ENCODE data around the gene NR1I3.
"Not testable (repeated sequence)": the region's sequence is repeated elsewhere in the genome, so short reads cannot be mapped to it uniquely, and the experiment has no call there.

NR1I3 gene

DNA sequence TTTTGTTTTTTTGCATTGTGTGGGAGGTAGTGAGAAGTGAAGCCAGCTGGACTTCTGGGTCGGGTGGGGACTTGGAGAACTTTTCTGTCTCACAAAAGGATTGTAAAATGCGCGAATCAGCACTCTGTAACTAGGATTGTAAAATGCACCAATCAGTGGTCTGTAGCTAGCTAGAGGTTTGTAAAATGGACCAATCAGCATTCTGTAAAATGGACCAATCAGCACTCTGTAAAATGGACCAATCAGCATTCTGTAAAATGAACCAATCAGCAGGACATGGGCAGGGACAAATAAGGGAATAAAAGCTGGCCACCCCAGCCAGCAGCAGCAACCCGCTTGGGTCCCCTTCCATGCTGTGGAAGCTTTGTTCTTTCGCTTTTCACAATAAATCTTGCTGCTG lies 12.1 kb upstream of the NR1I3 start:
- not testable (repeated sequence) for H3K36me3 ChIP-seq (ENCODE audit: insufficient read depth, low read length); H3K9me3 ChIP-seq (ENCODE audit: low read length); H3K27me3 ChIP-seq (ENCODE audit: control insufficient read depth in 1 of 2, insufficient read depth in 2 of 2, low read length in 2 of 2); H3K4me3 ChIP-seq (ENCODE audit: low read depth in 1 of 2, low read length in 2 of 2); H3K27ac ChIP-seq (ENCODE audit: low read depth, low read length); H3K4me1 ChIP-seq (ENCODE audit: insufficient read depth, low read length); H3K9ac ChIP-seq (ENCODE audit: low read length)

DNA sequence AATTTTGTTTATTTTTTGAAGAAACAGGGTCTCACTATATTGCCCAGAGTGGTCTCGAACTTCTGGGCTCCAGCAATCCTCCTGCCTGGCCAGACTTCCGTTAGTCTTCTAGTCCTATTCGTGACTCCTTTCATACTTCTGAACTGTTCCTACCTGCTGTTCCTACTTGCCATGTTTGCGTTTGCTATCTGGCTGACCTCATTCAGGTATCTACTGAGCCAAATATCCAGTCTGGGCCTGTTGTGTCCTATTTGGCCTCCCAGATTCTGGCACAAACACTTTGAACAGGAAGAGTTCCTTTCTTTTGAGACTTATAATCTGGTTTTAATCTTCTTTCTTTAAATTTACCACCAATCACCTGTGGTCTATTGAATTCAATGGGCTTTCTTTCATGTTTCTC lies 6.9 kb upstream of the NR1I3 start:
- Histone ChIP-seq H3K27me3 (ENCODE audit: control insufficient read depth in 1 of 2, insufficient read depth in 2 of 2, low read length in 2 of 2) (no peaks in the 10 kb centered on the region), H3K9ac (ENCODE audit: low read length) (no peak overlapping the region), H3K9me3 (ENCODE audit: low read length) (no peaks in the 10 kb centered on the region), H3K4me3 (ENCODE audit: low read depth in 1 of 2, low read length in 2 of 2) (no peak overlapping the region), H3K27ac (ENCODE audit: low read depth, low read length) (no peak overlapping the region), H3K36me3 (ENCODE audit: insufficient read depth, low read length) (no peaks in the 10 kb centered on the region), H3K4me1 (ENCODE audit: insufficient read depth, low read length) (no peaks in the 10 kb centered on the region)

DNA sequence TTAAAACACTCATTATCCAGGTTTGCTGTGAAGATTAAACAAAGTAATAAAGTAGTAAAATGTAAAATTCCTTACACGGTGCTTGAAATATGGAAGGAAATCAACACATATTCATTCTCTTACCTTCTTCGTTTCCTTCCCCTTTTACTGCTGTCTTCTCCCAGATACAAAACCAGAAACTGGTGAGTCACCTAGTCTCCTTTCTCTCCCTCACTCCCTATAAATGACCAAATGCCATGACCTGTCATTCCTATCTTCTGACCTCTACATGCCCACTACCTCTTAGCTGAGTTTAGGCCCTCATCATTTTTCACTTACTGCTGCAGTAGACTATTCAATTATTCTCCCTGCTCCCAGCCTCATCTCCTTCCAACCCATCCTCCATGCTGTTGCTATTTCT lies 4.3 kb upstream of the NR1I3 start:
- H3K36me3 ChIP-seq (ENCODE audit: insufficient read depth, low read length) = no peaks in the 10 kb centered on the region
- H3K9ac ChIP-seq (ENCODE audit: low read length) = no peak overlapping the region
- no peaks in the 10 kb centered on the region for H3K4me1 ChIP-seq (ENCODE audit: insufficient read depth, low read length)
- H3K27me3 ChIP-seq (ENCODE audit: control insufficient read depth in 1 of 2, insufficient read depth in 2 of 2, low read length in 2 of 2) = no peaks in the 10 kb centered on the region
- no peak overlapping the region for H3K4me3 ChIP-seq (ENCODE audit: low read depth in 1 of 2, low read length in 2 of 2)
- no peaks in the 10 kb centered on the region for H3K9me3 ChIP-seq (ENCODE audit: low read length)
- H3K27ac ChIP-seq (ENCODE audit: low read depth, low read length) = no peak overlapping the region

GRCh38 chr1:161241682-161242081 lies 3.7 kb upstream of the NR1I3 start:
- Histone ChIP-seq H3K9ac (ENCODE audit: low read length) (no peak overlapping the region), H3K4me1 (ENCODE audit: insufficient read depth, low read length) (no peaks in the 10 kb centered on the region), H3K27me3 (ENCODE audit: control insufficient read depth in 1 of 2, insufficient read depth in 2 of 2, low read length in 2 of 2) (no peaks in the 10 kb centered on the region), H3K27ac (ENCODE audit: low read depth, low read length) (no peak overlapping the region), H3K36me3 (ENCODE audit: insufficient read depth, low read length) (no peaks in the 10 kb centered on the region), H3K4me3 (ENCODE audit: low read depth in 1 of 2, low read length in 2 of 2) (no peak overlapping the region), H3K9me3 (ENCODE audit: low read length) (no peaks in the 10 kb centered on the region)

- no peaks in the 10 kb centered on the region for H3K36me3 ChIP-seq (ENCODE audit: insufficient read depth, low read length)
- H3K9ac ChIP-seq (ENCODE audit: low read length) = no peak overlapping the region
- H3K4me3 ChIP-seq (ENCODE audit: low read depth in 1 of 2, low read length in 2 of 2) = no peak overlapping the region
- H3K9me3 ChIP-seq (ENCODE audit: low read length) = no peaks in the 10 kb centered on the region
- no peak overlapping the region for H3K27ac ChIP-seq (ENCODE audit: low read depth, low read length)
- H3K4me1 ChIP-seq (ENCODE audit: insufficient read depth, low read length) = no peaks in the 10 kb centered on the region
- H3K27me3 ChIP-seq (ENCODE audit: control insufficient read depth in 1 of 2, insufficient read depth in 2 of 2, low read length in 2 of 2) = no peaks in the 10 kb centered on the region
Observed at GRCh38 chr1:161235957-161236775, 1.8 kb downstream of the NR1I3 start.

DNA sequence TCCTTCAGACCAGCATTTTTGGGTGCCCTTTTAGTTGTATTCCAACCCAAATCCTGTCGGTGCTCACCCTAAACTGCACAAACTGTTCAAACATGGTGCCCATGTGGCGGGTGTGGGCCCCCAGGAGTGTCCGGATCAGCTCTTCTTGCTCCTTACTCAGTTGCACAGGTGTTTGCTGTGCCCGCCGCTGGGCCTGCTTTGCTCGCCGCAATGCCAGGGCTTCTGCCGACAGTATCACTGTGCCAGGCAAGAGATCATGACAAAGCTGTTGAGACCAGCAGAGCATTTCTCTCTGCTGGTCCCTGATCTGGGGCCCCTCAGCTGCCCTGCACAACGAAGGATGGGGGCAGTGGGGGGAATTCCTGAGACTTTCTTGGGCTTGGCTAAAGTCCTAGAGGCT lies 4.9 kb downstream of the NR1I3 start:
- Histone ChIP-seq H3K36me3 (ENCODE audit: insufficient read depth, low read length) (peaks cover 17% of the 10 kb centered on the region), H3K4me1 (ENCODE audit: insufficient read depth, low read length) (peaks cover under 1% of the 10 kb centered on the region), H3K27ac (ENCODE audit: low read depth, low read length) (no peak overlapping the region), H3K9ac (ENCODE audit: low read length) (no peak overlapping the region), H3K27me3 (ENCODE audit: control insufficient read depth in 1 of 2, insufficient read depth in 2 of 2, low read length in 2 of 2) (no peaks in the 10 kb centered on the region), H3K9me3 (ENCODE audit: low read length) (no peaks in the 10 kb centered on the region), H3K4me3 (ENCODE audit: low read depth in 1 of 2, low read length in 2 of 2) (no peak overlapping the region)

DNA sequence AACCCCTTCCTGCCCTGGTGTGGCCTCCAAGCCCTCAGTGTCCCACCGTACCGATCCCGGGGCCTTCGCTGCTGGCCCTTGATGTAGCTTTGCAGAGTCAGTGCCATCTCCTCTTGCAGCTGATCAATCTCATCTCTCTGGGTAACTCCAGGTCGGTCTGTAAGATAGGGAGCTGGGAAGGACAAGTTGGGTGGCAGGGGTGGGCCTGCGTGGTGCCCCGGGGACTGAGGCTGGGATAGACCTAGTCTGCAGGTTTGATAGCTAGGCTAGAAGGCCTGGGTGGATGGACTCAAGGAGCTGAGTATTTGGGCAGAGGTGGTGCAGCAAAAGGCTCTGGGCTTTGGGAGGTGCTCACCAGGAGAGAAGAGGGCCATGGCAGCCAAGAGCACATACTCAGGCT lies 7.2 kb downstream of the NR1I3 start:
- H3K9me3 ChIP-seq (ENCODE audit: low read length) = no peaks in the 10 kb centered on the region
- H3K9ac ChIP-seq (ENCODE audit: low read length) = no peak overlapping the region
- H3K4me3 ChIP-seq (ENCODE audit: low read depth in 1 of 2, low read length in 2 of 2) = no peak overlapping the region
- H3K4me1 ChIP-seq (ENCODE audit: insufficient read depth, low read length) = peaks cover 18% of the 10 kb centered on the region
- H3K36me3 ChIP-seq (ENCODE audit: insufficient read depth, low read length) = peaks cover 21% of the 10 kb centered on the region
- no peak overlapping the region for H3K27ac ChIP-seq (ENCODE audit: low read depth, low read length)
- no peaks in the 10 kb centered on the region for H3K27me3 ChIP-seq (ENCODE audit: control insufficient read depth in 1 of 2, insufficient read depth in 2 of 2, low read length in 2 of 2)

DNA sequence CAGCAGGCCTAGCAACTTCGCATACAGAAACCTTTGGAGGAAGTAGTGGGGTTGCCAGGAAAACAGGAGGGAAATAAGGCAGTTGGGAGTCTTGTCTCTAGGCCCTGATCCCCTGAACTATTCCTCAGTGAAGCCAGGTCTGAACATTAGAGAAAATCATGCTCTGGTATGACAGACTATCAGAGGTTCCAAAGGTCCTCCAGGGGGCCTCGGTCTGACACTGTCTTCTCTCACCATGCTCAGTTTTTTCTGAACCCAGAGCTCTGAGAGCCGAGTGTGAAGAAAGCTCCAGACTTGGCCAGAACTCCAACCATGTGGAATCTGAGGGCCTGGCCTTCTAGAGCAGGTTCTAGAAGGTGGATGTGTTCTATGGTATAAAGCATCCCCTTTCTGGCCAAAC lies 8.1 kb downstream of the NR1I3 start:
- peaks cover 21% of the 10 kb centered on the region for H3K36me3 ChIP-seq (ENCODE audit: insufficient read depth, low read length)
- H3K9ac ChIP-seq (ENCODE audit: low read length) = no peak overlapping the region
- H3K4me3 ChIP-seq (ENCODE audit: low read depth in 1 of 2, low read length in 2 of 2) = no peak overlapping the region
- H3K27me3 ChIP-seq (ENCODE audit: control insufficient read depth in 1 of 2, insufficient read depth in 2 of 2, low read length in 2 of 2) = no peaks in the 10 kb centered on the region
- H3K4me1 ChIP-seq (ENCODE audit: insufficient read depth, low read length) = peaks cover 23% of the 10 kb centered on the region
- no peaks in the 10 kb centered on the region for H3K9me3 ChIP-seq (ENCODE audit: low read length)
- H3K27ac ChIP-seq (ENCODE audit: low read depth, low read length) = no peak overlapping the region

DNA sequence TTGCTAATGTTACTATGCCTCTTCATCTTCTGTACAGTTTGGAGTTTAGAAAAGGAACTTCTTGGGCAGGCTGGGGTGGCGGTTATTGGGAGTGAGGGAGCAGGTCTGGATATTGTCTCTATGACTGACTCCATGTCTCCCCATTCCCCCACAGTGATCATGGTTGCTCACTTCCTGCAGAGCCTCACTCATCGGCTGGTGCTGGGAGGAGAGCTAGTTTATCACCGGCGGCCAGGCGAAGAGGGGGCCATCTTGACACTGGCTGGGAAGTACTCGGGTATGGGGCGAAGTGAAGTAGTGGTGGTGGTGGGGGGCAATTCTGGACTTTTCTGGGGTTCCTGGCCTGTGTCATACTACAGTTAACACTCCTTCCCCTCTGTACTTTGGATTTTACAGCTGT lies 10.0 kb downstream of the NR1I3 start:
- Histone ChIP-seq H3K4me1 (ENCODE audit: insufficient read depth, low read length) (peaks cover 23% of the 10 kb centered on the region), H3K4me3 (ENCODE audit: low read depth in 1 of 2, low read length in 2 of 2) (peak overlapping the region in 1 of 2 donors; percentile 91), H3K27me3 (ENCODE audit: control insufficient read depth in 1 of 2, insufficient read depth in 2 of 2, low read length in 2 of 2) (no peaks in the 10 kb centered on the region), H3K9ac (ENCODE audit: low read length) (no peak overlapping the region), H3K27ac (ENCODE audit: low read depth, low read length) (no peak overlapping the region), H3K36me3 (ENCODE audit: insufficient read depth, low read length) (peaks cover 21% of the 10 kb centered on the region), H3K9me3 (ENCODE audit: low read length) (no peaks in the 10 kb centered on the region)

DNA sequence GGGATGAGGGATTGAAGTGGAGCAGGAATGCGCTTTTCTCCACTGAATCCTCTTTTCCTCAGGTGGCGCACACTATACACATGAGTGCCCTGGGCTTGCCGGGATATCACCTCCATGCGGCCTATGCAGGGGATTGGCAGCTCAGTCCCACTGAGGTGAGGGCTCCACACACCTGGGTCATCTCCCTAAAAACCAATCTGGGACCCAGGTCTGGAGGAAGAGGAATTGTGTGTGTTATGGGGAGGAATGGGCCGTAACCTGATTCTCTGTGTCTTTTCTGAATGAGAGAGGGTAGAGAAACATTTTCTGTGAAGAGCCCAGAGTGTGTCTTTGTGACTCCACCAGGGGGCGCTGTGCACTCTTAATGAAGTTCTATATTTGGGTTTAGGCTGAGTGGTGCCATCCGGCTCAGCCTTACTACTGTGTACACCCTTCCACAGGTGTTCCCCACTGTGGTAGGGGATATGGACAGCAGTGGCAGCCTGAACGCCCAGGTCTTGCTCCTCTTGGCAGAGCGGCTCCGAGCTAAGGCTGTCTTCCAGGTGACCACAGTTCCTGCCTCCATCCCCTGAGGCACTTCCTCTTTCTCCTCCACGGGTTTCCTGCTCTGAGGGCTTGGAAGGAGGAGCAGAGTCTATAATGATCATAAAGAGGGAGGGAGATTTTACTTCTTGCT lies 10.7 kb downstream of the NR1I3 start:
- Histone ChIP-seq H3K4me3 (ENCODE audit: low read depth in 1 of 2, low read length in 2 of 2) (peak overlapping the region in 1 of 2 donors; percentile 91), H3K36me3 (ENCODE audit: insufficient read depth, low read length) (peaks cover 21% of the 10 kb centered on the region), H3K27ac (ENCODE audit: low read depth, low read length) (peak overlapping the region; percentile 84), H3K27me3 (ENCODE audit: control insufficient read depth in 1 of 2, insufficient read depth in 2 of 2, low read length in 2 of 2) (no peaks in the 10 kb centered on the region), H3K9me3 (ENCODE audit: low read length) (no peaks in the 10 kb centered on the region), H3K4me1 (ENCODE audit: insufficient read depth, low read length) (peaks cover 23% of the 10 kb centered on the region), H3K9ac (ENCODE audit: low read length) (peak overlapping the region; percentile 26)

DNA sequence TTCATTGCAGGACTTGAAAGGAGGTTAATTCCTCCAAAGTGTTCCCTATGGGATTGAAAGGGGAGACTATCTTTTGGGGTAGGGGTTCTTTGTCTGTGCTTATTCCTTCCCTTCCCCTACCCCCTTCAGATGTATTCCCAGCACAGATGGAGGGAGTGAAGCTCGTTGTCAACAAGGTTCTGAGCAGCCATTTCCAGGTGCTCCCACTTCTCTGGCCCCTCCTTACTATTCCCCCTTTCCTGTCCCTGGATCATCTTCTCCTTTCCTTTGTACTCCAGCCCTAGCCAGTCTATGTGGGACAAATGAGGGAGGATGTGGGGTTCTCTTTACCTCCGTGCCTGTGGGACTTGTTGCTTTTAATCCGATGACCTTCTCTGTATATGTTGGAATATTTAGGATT lies 11.2 kb downstream of the NR1I3 start:
- Histone ChIP-seq H3K4me3 (ENCODE audit: low read depth in 1 of 2, low read length in 2 of 2) (peak overlapping the region; percentile 91 to 95), H3K27ac (ENCODE audit: low read depth, low read length) (peak overlapping the region; percentile 84), H3K9ac (ENCODE audit: low read length) (peak overlapping the region; percentile 75), H3K4me1 (ENCODE audit: insufficient read depth, low read length) (peaks cover 23% of the 10 kb centered on the region), H3K27me3 (ENCODE audit: control insufficient read depth in 1 of 2, insufficient read depth in 2 of 2, low read length in 2 of 2) (no peaks in the 10 kb centered on the region), H3K36me3 (ENCODE audit: insufficient read depth, low read length) (peaks cover 21% of the 10 kb centered on the region), H3K9me3 (ENCODE audit: low read length) (no peaks in the 10 kb centered on the region)

GRCh38 chr1:161226320-161226711 lies 11.7 kb downstream of the NR1I3 start:
- peak overlapping the region; percentile 84 for H3K27ac ChIP-seq (ENCODE audit: low read depth, low read length)
- peaks cover 23% of the 10 kb centered on the region for H3K4me1 ChIP-seq (ENCODE audit: insufficient read depth, low read length)
- H3K9me3 ChIP-seq (ENCODE audit: low read length) = no peaks in the 10 kb centered on the region
- peak overlapping the region; percentile 91 to 95 for H3K4me3 ChIP-seq (ENCODE audit: low read depth in 1 of 2, low read length in 2 of 2)
- no peaks in the 10 kb centered on the region for H3K27me3 ChIP-seq (ENCODE audit: control insufficient read depth in 1 of 2, insufficient read depth in 2 of 2, low read length in 2 of 2)
- H3K9ac ChIP-seq (ENCODE audit: low read length) = peak overlapping the region; percentile 75
- H3K36me3 ChIP-seq (ENCODE audit: insufficient read depth, low read length) = peaks cover 21% of the 10 kb centered on the region
